Common myeloid progenitor, CD34-positive (primary cell): ENCODE measurements around the gene TFF1.

Source experiments
- CTCF ChIA-PET: fragments of 350-600 bp; sonication (Branson Sonifier 250); formaldehyde crosslinking; loops from one replicate; lab custom pipeline; 2021; ENCODE audit warnings: antibody characterized with exemption; lab: Charles Lee
- POLR2A ChIA-PET: fragments of 350-600 bp; sonication (Branson Sonifier 250); formaldehyde crosslinking; loops from one replicate; lab custom pipeline; 2021; ENCODE audit warnings: antibody characterized with exemption; lab: Charles Lee
- DNase-seq, 3 donors: peaks; one replicate each; pipeline versions ENCODE4 v3.0.0 to v3.0.0-alpha.2; 2013
- H3K27ac ChIP-seq, 2 experiments: 1 replicate in 1 of 2; 2 replicates in 1 of 2; pipeline ENCODE4 v1.7.0; 2013; ENCODE audit warnings: inconsistent platforms in 2 of 2, low read length in 2 of 2, mild to moderate bottlenecking in 2 of 2, low read depth in 1 of 2, moderate library complexity in 1 of 2; ENCODE audit not compliant: severe bottlenecking in 2 of 2, insufficient read depth in 1 of 2, poor library complexity in 1 of 2
- H3K27me3 ChIP-seq, 5 experiments: replicated peaks in 2 of 5; 1 replicate in 3 of 5; 2 replicates in 2 of 5; pipeline versions ENCODE4 v1.6.1 to v1.7.0; 2013; ENCODE audit warnings: low read length in 4 of 5, mild to moderate bottlenecking in 2 of 5, moderate library complexity in 2 of 5, inconsistent platforms in 1 of 5; ENCODE audit not compliant: insufficient read depth in 5 of 5, control insufficient read depth in 4 of 5
- H3K36me3 ChIP-seq, 4 experiments: 1 replicate in 2 of 4; 2 replicates in 2 of 4; pipeline versions ENCODE4 v1.6.1 to v1.7.0; 2013; ENCODE audit warnings: low read length in 3 of 4, control low read depth in 1 of 4, mild to moderate bottlenecking in 1 of 4; ENCODE audit not compliant: control insufficient read depth in 4 of 4, insufficient read depth in 4 of 4
- H3K4me1 ChIP-seq, 4 experiments: 1 replicate in 3 of 4; 2 replicates in 1 of 4; pipeline versions ENCODE4 v1.6.1 to v1.7.1; 2013; ENCODE audit warnings: low read length in 3 of 4, mild to moderate bottlenecking in 3 of 4, control low read depth in 1 of 4, inconsistent platforms in 1 of 4, moderate library complexity in 1 of 4; ENCODE audit not compliant: control insufficient read depth in 4 of 4, insufficient read depth in 4 of 4; ENCODE audit errors: control extremely low read depth in 1 of 4
- H3K4me3 ChIP-seq, 7 experiments: 1 replicate in 4 of 7; 2 replicates in 3 of 7; pipeline versions ENCODE4 v1.5.1 to v1.7.0; 2013; ENCODE audit warnings: mild to moderate bottlenecking in 7 of 7, low read length in 6 of 7, moderate library complexity in 6 of 7, inconsistent platforms in 2 of 7, low read depth in 2 of 7, control low read depth in 1 of 7; ENCODE audit not compliant: insufficient read depth in 4 of 7, control insufficient read depth in 1 of 7; ENCODE audit errors: extremely low read depth in 1 of 7
- H3K9me3 ChIP-seq, 5 experiments: 1 replicate in 4 of 5; 2 replicates in 1 of 5; pipeline versions ENCODE4 v1.6.1 to v1.7.1; 2013; ENCODE audit warnings: low read length in 4 of 5, mild to moderate bottlenecking in 2 of 5, inconsistent platforms in 1 of 5, low read depth in 1 of 5, moderate library complexity in 1 of 5; ENCODE audit not compliant: control insufficient read depth in 4 of 5, insufficient read depth in 2 of 5; ENCODE audit errors: control extremely low read depth in 1 of 5
- WGBS: methylation state at CpG from one replicate; pipeline ENCODE4 v1.1.5; 2013; ENCODE audit not compliant: insufficient coverage; 5-methylcytosine and 5-hydroxymethylcytosine counted together

Gene TFF1

DNA sequence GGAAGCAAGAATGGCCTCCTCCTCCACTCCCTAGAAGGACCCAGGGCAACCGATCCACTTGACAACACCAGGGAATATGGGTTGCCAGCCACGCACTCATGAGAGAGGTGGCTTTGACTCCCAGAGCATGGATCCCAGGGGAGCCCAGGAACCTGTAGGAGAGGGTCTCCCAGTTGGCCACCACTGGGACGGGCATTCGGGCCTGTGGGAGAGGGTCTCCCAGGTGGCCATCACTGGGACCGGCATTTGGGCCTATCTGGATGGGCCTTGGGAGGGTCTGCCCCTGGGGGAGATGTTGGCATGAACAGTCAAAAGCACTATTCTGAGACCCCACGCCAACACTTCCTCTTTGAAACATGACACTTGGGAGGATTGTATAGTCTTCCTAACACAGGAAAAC is 565 bp downstream of the TFF1 start:
- no peak for DNase-seq
- Histone ChIP-seq H3K4me1 (peaks cover 0 to 8% (median 6%) of the 10 kb centered on the region in 4 experiments), H3K27ac (no peak overlapping the region), H3K27me3 (peaks cover 0 to 6% (median 2%) of the 10 kb centered on the region in 5 experiments), H3K4me3 (no peak overlapping the region), H3K9me3 (no peaks in the 10 kb centered on the region), H3K36me3 (no peaks in the 10 kb centered on the region)
- CTCF ChIA-PET, result no interaction called here
- WGBS, result 91% methylated on average over 6 of the region's 6 CpGs
- POLR2A ChIA-PET, result no interaction called here

DNA sequence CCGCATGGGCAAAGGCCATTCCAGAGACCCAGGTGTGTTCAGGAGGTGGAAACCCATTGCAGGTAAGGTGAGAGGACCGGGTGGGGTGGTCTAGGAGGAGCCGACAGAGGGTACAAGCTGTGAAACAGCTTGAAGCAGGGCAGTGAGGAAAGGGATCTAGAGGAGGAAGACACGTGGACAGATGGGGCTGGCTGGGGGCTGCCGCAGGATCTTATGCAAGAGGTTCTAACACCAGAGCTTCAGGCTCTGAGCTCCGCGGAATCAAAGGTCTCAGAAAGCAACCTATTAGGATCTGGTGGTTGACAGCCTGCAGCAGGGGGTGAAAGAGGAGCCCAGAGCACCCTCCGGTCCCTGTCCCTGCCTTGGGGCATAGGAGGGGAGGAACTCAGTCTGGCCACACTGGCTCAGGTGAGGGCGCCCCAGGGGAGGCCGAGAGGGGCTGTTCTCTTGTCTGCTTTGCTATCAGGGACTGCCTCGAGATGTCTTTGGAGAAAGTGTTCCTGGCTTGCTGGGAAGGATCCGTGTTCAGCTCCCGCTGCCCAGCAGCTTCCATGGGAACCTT is 1.9 kb downstream of the TFF1 start:
- Histone ChIP-seq H3K4me1 (peaks cover 0 to 8% (median 6%) of the 10 kb centered on the region in 4 experiments), H3K4me3 (no peak overlapping the region), H3K36me3 (no peaks in the 10 kb centered on the region), H3K27ac (no peak overlapping the region), H3K9me3 (peaks cover 0 to 6% (median 4%) of the 10 kb centered on the region in 5 experiments), H3K27me3 (peaks cover 0 to 6% (median 2%) of the 10 kb centered on the region in 5 experiments)
- peak in 2 of 3 donors; percentile 53 to 63 for DNase-seq
- POLR2A ChIA-PET, result no interaction called here
- CTCF ChIA-PET, result no interaction called here
- 66% methylated on average over 9 of the region's 13 CpGs for WGBS

DNA sequence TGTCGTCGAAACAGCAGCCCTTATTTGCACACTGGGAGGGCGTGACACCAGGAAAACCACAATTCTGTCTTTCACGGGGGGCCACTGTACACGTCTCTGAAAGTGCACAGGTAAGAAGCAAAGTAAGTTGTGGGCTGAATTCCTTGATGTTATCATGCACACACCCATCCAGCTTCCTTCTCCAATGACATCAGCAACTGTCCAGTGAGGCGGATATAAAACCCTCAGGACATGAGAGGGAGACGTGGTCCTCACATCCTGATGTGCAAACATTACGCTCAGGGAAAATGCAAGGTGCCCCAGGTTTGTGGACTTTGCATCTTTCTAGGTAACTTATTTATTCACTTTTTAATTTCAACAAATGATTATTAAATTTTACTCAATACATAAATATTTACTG is 3.0 kb downstream of the TFF1 start:
- no peak for DNase-seq
- ChIA-PET POLR2A (no interaction called here), CTCF (no interaction called here)
- no peaks in the 10 kb centered on the region for H3K36me3 ChIP-seq
- peaks cover 0 to 6% (median 2%) of the 10 kb centered on the region in 5 experiments for H3K27me3 ChIP-seq
- WGBS, result 67% methylated on average over 5 of the region's 8 CpGs
- no peak overlapping the region for H3K27ac ChIP-seq
- peaks cover 0 to 6% (median 4%) of the 10 kb centered on the region in 5 experiments for H3K9me3 ChIP-seq
- no peak overlapping the region for H3K4me3 ChIP-seq
- peaks cover 0 to 8% (median 6%) of the 10 kb centered on the region in 4 experiments for H3K4me1 ChIP-seq

DNA sequence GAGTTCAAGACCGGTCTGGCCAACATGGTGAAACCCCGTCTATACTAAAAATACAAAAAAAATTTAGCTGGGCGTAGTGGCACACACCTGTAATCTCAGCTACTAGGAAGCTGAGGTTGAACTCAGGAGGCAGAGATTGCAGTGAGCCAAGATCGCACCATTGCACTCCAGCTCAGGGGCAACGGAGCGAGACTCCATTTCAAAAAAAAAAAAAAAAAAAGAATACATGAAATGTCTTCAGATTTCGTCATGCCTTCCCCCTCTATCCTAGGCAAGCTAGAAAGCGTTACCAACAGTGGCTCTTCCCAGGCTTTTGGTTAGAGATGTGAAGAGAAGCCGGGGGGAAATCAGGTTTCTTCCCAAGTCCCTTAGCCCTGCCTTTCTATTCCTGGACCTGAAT is 3.6 kb downstream of the TFF1 start:
- no peak for DNase-seq
- WGBS, result 75% methylated on average over 1 of the region's 9 CpGs
- ChIA-PET CTCF (interaction anchor here (0.7 kb wide), 1 partner anchor 9 kb away, joined by 3 read pairs; no protein-coding TSS in a partner anchor), POLR2A (no interaction called here)
- H3K9me3 ChIP-seq, result peaks cover 0 to 6% (median 5%) of the 10 kb centered on the region in 5 experiments
- H3K36me3 ChIP-seq, result no peaks in the 10 kb centered on the region
- peaks cover 0 to 8% (median 6%) of the 10 kb centered on the region in 4 experiments for H3K4me1 ChIP-seq
- no peak overlapping the region for H3K27ac ChIP-seq
- no peak overlapping the region for H3K4me3 ChIP-seq
- H3K27me3 ChIP-seq, result peaks cover 0 to 6% (median 2%) of the 10 kb centered on the region in 5 experiments

DNA sequence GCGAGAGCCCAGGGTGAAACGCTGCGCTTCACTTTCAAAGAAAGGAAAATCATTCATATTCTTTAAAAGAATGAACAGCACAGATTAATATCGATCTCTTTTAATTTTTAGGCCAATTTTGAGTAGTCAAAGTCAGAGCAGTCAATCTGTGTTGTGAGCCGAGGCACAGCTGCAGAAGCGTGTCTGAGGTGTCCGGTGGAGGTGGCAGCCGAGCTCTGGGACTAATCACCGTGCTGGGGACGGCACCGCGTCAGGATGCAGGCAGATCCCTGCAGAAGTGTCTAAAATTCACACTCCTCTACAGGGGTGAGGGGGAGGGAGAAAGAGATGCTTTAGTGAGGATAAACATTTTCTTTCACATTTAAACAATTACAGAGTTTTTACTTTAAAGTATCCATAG is 4.1 kb downstream of the TFF1 start:
- H3K36me3 ChIP-seq, result no peaks in the 10 kb centered on the region
- DNase-seq, result no peak
- H3K4me3 ChIP-seq, result no peak overlapping the region
- ChIA-PET CTCF (interaction anchor here (0.7 to 1.3 kb wide), 2 partner anchors 8 to 52 kb away, joined by 3 to 4 read pairs; no protein-coding TSS in a partner anchor), POLR2A (no interaction called here)
- peaks cover 0 to 6% (median 2%) of the 10 kb centered on the region in 5 experiments for H3K27me3 ChIP-seq
- peaks cover 0 to 8% (median 6%) of the 10 kb centered on the region in 4 experiments for H3K4me1 ChIP-seq
- peaks cover 0 to 7% (median 6%) of the 10 kb centered on the region in 5 experiments for H3K9me3 ChIP-seq
- no peak overlapping the region for H3K27ac ChIP-seq
- WGBS, result 94% methylated on average over 4 of the region's 12 CpGs

DNA sequence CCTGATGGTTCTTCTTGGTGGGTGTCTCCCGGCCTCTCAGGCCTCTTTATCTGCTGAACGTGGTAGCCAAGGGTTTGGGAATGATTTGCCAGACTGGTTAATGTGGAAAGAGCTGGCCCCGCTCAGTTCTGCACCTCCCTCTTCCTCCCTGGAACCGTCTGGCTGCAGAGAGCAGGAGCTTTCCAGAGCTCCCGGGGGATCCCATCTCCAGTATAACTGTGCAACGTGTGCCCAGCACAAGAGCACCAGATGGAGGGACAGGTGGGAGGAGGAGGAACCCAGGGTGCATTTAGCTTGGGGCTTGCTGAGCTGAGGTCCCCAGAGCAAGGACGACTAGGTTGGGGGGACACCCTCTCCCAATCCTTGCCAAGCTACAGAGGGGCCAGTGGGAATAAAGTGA is 5.0 kb downstream of the TFF1 start:
- H3K27me3 ChIP-seq, result peaks cover 0 to 6% (median 2%) of the 10 kb centered on the region in 5 experiments
- H3K4me3 ChIP-seq, result no peak overlapping the region
- H3K4me1 ChIP-seq, result peaks cover 0 to 8% (median 6%) of the 10 kb centered on the region in 4 experiments
- H3K9me3 ChIP-seq, result peaks cover 0 to 15% (median 11%) of the 10 kb centered on the region in 5 experiments
- no peak overlapping the region for H3K27ac ChIP-seq
- H3K36me3 ChIP-seq, result no peaks in the 10 kb centered on the region
- ChIA-PET POLR2A (no interaction called here), CTCF (interaction anchor here (0.7 to 1.3 kb wide), 4 partner anchors 14 to 60 kb away, joined by 3 to 4 read pairs (median 3); no protein-coding TSS in a partner anchor)
- WGBS, result 74% methylated on average over 5 of the region's 7 CpGs
- no peak for DNase-seq

DNA sequence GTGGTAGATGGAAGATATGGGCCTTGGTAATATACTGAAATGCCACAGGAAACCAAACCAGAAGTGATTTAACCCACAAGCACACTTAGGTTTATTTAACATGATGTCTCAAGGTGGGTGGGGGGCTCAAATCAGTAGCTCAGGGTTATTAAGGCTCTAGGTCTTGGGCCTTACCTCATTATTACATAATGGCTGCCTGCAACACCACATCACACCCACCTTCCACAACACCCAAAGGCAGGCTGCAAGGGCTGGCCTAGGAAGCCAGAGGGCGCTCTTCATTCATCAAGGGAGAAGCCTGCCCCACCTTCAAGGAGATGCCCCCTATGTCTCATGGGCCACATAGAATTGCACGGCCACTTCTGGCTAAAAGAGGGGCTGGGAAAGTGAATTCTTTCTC is 6.0 kb downstream of the TFF1 start:
- Histone ChIP-seq H3K36me3 (no peaks in the 10 kb centered on the region), H3K9me3 (peaks cover 0 to 22% (median 13%) of the 10 kb centered on the region in 5 experiments), H3K4me1 (peaks cover 0 to 8% (median 6%) of the 10 kb centered on the region in 4 experiments), H3K27me3 (peaks cover 0 to 6% (median 2%) of the 10 kb centered on the region in 5 experiments), H3K4me3 (no peak overlapping the region), H3K27ac (no peak overlapping the region)
- DNase-seq, result no peak
- 67% methylated on average over 2 of the region's 2 CpGs for whole genome bisulfite sequencing
- POLR2A ChIA-PET, result no interaction called here
- CTCF ChIA-PET, result interaction anchor here (1.1 to 1.3 kb wide), 3 partner anchors 9 to 68 kb away, joined by 3 read pairs; no protein-coding TSS in a partner anchor
